Urinary bladder (tissue), 4 donors: ENCODE results near the gene RORB. TPM values are rescaled to one million over a fixed set of nuclear protein-coding genes. Genes with fewer than 3 reads are reported as not detected.

Experiments
- DNase-seq: peaks from one replicate; pipeline ENCODE4 v3.0.0-alpha.2; 2015; ENCODE audit errors: extremely low spot score
- H3K27ac ChIP-seq: one replicate; pipeline ENCODE4 v1.5.1; 2013; ENCODE audit warnings: low read depth, mild to moderate bottlenecking, moderate library complexity
- H3K36me3 ChIP-seq: one replicate; pipeline ENCODE4 v1.6.1; 2013; ENCODE audit warnings: mild to moderate bottlenecking, moderate library complexity; ENCODE audit not compliant: insufficient read depth
- H3K4me1 ChIP-seq: one replicate; pipeline ENCODE4 v1.6.1; 2013; ENCODE audit warnings: mild to moderate bottlenecking, moderate library complexity; ENCODE audit not compliant: insufficient read depth
- H3K4me3 ChIP-seq: one replicate; pipeline ENCODE4 v1.5.1; 2013; ENCODE audit warnings: low read depth, low read length
- WGBS: extraction: QIAGEN DNeasy Blood & Tissue Kit; methylation state at CpG from one replicate; pipeline ENCODE4 v1.1.7; 2013; 5-methylcytosine and 5-hydroxymethylcytosine counted together
- polyA plus RNA-seq: library from polyadenylated mRNA; stranded (reverse); fragments of 200-250 nt; gene quantifications from one replicate; pipeline ENCODE4 v1.2.3, GENCODE V29; 2013
- total RNA-seq: library from RNA; depleted of rRNA; stranded (reverse); fragments of >200 nt; gene quantifications from one replicate; pipeline ENCODE4 v1.2.3, GENCODE V29; 2014
- donor health status: healthy with polysubstance abuse.
- donor health status: healthy.

The RORB gene
- total and polyA plus RNA-seq, 2 donors: 0.13 to 0.74 TPM

DNA sequence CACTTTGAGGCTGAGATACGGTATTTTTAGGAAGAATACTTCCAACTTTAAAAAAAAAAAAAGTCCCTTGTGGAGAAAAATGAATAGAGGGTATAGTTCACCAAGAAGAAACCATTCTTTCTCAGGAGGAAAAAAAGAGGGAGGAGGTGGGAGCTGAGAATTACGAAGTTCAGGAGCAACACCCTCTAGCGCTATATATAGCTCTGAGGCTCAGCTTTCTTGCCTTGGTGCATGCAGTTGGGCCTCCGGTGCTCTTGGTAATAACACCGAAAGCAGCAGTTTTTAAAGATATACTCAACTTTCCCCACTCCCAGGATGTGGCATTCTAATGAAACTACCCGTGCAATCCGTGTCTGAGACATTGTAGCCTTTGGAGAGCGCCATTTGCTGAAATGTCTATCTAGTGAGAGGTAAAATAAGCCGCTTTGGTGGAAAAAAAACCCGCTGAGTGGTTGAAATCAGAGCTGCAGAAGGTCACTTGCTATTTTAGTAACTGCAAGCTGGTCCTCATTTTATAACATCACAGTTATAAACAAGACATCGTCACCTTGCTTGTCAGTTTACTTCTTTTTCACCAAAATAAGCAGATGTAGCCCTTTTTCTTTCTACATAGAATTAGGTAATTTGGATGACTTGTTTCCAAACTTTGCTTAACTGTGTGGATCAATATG, 156.4 kb downstream of the RORB start:
- WGBS: 53% methylated on average over 11 of the region's 11 CpGs
- DNase-seq: no peak
- Histone ChIP-seq H3K4me1 (no peaks in the 10 kb centered on the region), H3K27ac (no peak overlapping the region), H3K36me3 (no peaks in the 10 kb centered on the region), H3K4me3 (no peak overlapping the region)

DNA sequence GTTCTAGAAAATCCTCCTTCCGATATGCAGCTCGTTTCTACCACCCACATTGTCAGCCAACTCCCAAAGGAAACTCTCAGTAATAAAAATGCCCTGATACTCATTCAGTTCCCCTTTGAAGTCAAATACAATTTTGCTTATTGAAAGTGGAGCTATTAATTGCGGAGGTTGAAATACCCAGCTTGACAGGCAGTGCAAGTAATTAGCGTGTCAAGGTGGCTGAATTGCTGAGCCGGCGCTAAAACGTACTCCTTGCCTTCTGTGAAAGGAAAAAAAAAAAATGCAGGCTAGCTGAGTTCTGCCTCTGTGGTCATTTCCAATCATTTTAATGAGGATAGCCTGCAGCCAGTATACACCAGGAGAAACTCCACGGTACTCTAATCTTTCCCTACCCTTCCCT, 165.5 kb downstream of the RORB start:
- no peak for DNase-seq
- Histone ChIP-seq H3K4me1 (no peaks in the 10 kb centered on the region), H3K36me3 (no peaks in the 10 kb centered on the region), H3K4me3 (no peak overlapping the region), H3K27ac (no peak overlapping the region)
- WGBS: 54% methylated on average over 8 of the region's 8 CpGs

DNA sequence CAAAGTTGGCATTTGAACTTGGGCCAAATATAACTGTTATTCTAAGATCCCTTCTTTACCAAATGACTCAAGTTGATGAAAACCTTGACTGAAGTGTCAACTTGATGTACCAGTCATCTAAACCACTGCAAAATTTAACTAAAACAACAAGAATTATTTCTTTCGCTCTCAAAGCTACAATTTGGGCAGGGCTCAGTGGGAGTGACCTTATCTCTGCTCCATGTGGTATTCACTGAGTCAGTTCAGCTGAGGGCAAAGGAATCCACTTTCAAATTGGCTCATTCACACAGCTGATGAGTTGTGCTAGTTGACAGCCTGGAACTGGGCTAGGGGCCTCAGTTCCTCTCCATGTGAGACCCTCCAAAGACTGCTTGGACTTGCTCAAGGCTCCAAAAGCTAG, 166.3 kb downstream of the RORB start:
- 83% methylated on average over 1 of the region's 1 CpG for WGBS
- Histone ChIP-seq H3K36me3 (no peaks in the 10 kb centered on the region), H3K4me1 (no peaks in the 10 kb centered on the region), H3K27ac (no peak overlapping the region), H3K4me3 (no peak overlapping the region)
- no peak for DNase-seq

DNA sequence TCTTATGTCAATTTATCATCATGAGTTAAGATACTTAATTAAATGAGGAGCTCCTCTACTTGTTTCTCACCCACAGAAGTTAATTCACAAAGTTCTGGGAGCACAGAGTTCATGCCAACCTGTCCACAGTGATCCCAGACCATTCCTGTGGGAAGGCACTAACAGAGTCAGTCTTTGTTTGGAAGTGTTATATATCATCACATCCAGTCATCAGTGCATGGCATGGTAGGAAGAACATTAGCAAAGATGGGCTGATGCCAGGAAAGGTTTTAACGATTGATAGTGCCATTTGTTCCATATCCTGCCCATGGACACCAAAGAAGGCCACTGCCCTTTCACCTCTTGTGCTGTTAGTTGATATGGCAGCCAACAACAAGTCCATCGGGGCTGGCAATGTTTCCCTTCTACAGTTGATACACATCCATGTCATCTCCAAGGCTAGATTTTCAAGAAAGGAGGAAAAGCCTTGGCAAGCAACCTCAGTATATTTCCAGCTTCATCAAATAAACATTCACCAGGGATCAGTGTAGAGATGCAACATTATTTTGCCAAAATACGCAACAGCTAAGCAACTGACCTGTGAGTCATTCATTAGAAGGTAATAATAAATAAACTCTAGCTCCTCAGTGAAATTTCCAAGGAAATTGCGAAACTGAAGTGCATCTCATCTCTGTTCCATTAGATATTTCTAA, 169.6 kb downstream of the RORB start:
- H3K27ac ChIP-seq: no peak overlapping the region
- no peaks in the 10 kb centered on the region for H3K4me1 ChIP-seq
- no peak for DNase-seq
- 66% methylated on average over 4 of the region's 4 CpGs for WGBS
- no peak overlapping the region for H3K4me3 ChIP-seq
- H3K36me3 ChIP-seq: no peaks in the 10 kb centered on the region

DNA sequence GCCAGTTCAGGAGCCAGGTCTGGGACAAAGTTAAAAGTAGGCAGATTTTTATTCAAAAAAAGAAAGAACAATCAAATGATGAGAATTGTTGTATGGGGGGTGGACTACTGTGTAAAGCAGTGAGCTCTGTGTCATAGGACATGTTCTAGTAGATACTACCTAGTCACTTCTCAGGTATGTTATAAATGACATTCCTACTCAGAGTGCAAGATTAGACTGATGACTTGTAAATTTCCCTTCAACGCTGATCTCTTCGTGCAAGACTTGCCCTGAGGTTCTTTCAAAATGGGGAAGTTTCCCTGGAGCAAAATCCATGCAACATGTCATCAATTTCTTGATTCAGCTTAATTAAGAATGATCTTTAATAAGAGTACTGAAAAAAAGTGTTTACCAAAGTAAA, 175.1 kb downstream of the RORB start:
- Histone ChIP-seq H3K4me3 (no peak overlapping the region), H3K36me3 (no peaks in the 10 kb centered on the region), H3K4me1 (no peaks in the 10 kb centered on the region), H3K27ac (no peak overlapping the region)
- WGBS: 72% methylated on average over 2 of the region's 2 CpGs
- no peak for DNase-seq

DNA sequence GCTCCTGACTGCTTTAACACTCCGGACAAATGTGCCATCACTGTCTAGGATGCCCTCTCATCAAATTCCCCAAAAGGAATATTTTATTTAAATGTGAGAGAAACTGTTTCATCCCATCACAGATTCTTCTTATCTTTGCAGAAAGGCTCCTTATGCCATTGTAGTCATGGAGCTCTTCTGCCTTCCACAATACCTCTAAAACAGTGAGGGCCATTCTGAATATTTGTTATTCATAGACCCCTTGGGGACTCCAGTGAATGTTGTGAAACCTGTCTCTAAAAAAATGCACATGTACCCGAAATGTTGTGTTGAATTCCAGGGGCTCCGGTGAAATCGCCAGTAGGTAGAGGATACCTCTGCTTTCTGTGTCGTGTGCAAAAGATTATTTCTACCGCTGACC, 176.9 kb downstream of the RORB start:
- WGBS: 84% methylated on average over 6 of the region's 6 CpGs
- Histone ChIP-seq H3K4me3 (no peak overlapping the region), H3K27ac (no peak overlapping the region), H3K36me3 (no peaks in the 10 kb centered on the region), H3K4me1 (no peaks in the 10 kb centered on the region)
- no peak for DNase-seq

DNA sequence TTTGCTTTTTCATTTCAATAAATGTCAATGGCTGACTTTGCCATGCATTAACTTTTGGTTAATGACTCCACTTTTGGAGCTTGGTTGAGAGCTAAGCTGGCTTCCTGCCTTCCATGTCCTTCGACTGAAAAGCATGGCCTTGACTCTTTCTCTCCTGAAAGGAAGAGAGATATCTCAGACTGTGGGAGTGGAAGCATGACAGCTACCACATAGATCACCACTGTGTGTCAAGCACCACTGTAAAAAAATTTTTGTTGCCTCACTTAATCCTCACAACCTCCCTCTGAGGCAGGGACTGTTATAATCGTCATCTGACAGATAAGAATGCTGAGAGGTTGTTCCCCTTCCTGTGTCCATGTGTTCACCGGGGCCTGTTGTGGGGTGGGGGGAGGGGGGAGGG, 184.8 kb downstream of the RORB start:
- Histone ChIP-seq H3K36me3 (no peaks in the 10 kb centered on the region), H3K4me3 (no peak overlapping the region), H3K4me1 (no peaks in the 10 kb centered on the region), H3K27ac (no peak overlapping the region)
- no peak for DNase-seq
- WGBS: 21% methylated on average over 3 of the region's 3 CpGs

DNA sequence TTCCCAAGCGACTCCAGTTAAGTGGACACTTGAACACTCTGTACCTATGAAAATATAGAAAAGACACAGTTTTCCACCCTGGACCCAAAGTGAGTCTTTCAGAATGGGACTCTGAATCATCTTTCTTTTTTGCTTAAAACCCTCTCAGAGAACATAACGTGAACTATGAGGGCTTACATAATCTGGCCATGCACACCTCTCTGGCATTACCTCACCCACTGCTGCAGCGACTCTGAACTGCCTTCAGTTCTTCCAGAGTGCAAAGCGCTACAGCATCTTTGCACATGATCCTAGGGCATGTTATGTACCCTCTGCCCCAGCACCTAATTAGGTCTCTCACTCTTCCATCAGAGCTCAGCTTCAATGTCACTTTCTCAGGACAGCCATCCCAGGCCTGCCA, 186.2 kb downstream of the RORB start:
- no peak for DNase-seq
- no peaks in the 10 kb centered on the region for H3K36me3 ChIP-seq
- 87% methylated on average over 4 of the region's 4 CpGs for WGBS
- no peak overlapping the region for H3K4me3 ChIP-seq
- H3K4me1 ChIP-seq: no peaks in the 10 kb centered on the region
- no peak overlapping the region for H3K27ac ChIP-seq

DNA sequence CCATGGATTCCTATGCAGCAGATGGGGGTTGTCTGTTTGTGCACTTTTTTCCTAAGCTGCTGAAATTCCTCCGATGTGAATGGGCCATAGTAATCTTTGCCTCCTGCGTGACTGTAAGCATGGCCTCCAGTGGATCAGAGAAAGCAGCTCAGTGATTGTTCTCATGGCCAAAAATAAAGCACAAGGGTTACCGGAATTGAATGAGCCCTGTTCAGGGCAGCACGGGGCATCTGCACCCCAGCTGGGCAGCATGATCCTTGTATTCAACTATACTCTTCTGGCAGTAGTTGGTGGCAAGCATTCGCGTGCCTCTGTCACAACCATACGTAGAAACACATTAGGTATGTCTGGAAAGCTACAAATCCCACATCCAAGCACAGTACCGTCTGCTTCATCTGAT, 193.9 kb downstream of the RORB start:
- no peak for DNase-seq

DNA sequence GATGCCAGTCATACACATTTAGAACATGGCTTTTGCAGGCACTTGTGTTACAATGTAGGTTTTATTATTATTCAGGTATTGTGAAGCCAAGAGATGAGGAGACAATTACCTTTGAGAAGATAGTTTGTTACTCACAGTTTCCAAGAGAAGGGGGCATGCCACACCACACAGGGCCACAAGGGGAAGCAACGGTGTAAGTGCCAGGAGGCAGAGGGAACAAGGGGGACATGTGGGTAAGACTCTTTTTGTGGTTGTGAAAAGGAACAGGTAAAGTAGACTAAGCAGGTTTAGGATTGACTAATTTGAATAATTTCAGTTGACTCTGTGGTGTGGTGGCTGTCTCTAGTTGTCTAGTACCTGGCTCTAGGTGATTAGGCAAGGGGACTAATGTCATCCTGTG, 199.4 kb downstream of the RORB start:
- no peak overlapping the region for H3K4me3 ChIP-seq
- H3K36me3 ChIP-seq: no peaks in the 10 kb centered on the region
- no peak for DNase-seq
- no peak overlapping the region for H3K27ac ChIP-seq
- H3K4me1 ChIP-seq: no peaks in the 10 kb centered on the region
- 84% methylated on average over 1 of the region's 1 CpG for WGBS

More for the DNA sequence above, 193.9 kb downstream of the RORB start:
- Histone ChIP-seq H3K4me3 (no peak overlapping the region), H3K27ac (no peak overlapping the region), H3K36me3 (no peaks in the 10 kb centered on the region), H3K4me1 (no peaks in the 10 kb centered on the region)
- WGBS: 78% methylated on average over 8 of the region's 8 CpGs

DNA sequence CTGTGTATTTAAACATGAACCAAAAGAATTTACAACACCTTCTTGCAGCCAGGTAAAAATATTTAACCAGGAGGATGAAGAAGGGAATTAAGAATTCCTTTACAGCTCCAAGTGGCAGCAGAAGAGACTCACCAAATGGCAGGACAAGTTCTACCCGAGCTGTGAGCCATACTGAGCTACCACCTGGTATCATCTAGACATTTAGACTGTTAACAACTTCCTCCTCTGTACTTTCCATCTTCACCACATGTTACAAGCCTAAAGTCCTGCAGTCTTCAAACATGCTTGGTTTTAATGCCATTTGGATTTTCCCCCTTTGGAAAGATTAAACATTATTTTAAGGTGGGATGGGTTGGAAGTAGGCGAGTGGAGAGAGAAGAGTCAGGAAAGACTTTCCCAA, 200.4 kb downstream of the RORB start:
- H3K27ac ChIP-seq: no peak overlapping the region
- 58% methylated on average over 2 of the region's 2 CpGs for WGBS
- no peaks in the 10 kb centered on the region for H3K4me1 ChIP-seq
- no peak overlapping the region for H3K4me3 ChIP-seq
- H3K36me3 ChIP-seq: no peaks in the 10 kb centered on the region
- no peak for DNase-seq

DNA sequence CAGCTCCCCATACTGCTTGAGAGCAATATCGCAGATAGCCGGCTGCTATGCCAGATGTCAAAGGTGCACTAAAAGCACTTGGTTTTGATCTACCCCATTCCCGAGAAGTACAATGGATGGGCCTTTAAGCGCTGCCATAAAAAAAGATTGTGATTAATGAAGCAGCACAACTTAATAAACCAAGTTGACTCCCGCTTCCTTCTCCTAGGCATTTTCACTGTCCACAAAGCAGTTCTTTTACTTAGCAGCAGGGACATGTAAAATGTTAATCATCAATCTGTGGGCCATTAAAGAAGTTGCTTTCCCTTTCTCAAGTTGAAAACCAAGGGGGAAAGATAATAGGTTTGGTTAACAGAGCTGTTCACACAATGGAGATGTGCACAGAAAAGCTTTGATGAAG, 214.2 kb downstream of the RORB start:
- H3K27ac ChIP-seq: no peak overlapping the region
- no peak for DNase-seq
- WGBS: 48% methylated on average over 5 of the region's 5 CpGs
- no peak overlapping the region for H3K4me3 ChIP-seq
- H3K36me3 ChIP-seq: no peaks in the 10 kb centered on the region
- H3K4me1 ChIP-seq: no peaks in the 10 kb centered on the region

DNA sequence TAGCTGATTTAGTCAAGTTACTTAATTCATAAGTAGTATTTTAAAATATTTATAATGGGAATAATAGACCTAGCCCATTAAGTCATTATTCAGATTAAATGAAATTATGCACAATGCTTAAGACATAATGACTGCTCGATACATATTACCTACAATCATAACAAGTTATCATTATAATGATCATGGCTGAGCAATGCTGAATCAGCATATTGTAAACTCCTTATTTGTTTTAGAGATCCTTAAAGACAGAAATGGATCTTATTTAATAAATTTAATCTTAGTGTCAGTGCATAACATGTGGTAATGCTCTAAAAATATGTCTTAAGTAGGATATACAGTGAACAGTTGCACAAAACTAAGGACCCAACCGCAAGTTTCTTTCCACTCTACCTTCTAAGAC, 221.6 kb downstream of the RORB start:
- WGBS: 92% methylated on average over 2 of the region's 2 CpGs
- no peak overlapping the region for H3K27ac ChIP-seq

DNA sequence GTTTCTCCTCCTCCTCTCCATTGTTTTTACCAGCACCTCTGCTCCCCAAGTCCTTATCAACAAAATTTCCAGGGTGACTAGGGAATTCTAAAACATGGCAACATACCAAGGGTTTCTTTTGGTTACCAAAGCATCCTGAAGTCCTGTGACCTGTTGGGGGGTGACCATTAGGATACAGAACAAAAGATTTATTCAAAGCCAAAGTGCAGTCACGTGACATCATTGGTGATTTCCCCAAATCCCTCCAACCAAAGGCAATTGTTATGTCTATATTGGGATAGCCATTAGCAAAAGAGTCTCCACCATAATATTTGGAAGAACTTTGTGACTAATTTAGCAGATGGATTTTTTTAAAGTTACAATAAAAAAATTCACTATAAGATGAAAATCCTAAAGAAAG, 222.2 kb downstream of the RORB start:
- DNase-seq: no peak
- Histone ChIP-seq H3K27ac (no peak overlapping the region), H3K4me3 (no peak overlapping the region), H3K4me1 (no peaks in the 10 kb centered on the region), H3K36me3 (no peaks in the 10 kb centered on the region)
- 75% methylated on average over 1 of the region's 1 CpG for WGBS

More for the DNA sequence above, 221.6 kb downstream of the RORB start:
- H3K4me3 ChIP-seq: no peak overlapping the region
- no peaks in the 10 kb centered on the region for H3K36me3 ChIP-seq
- H3K4me1 ChIP-seq: no peaks in the 10 kb centered on the region
- DNase-seq: no peak
